Breast epithelium (tissue), 3 donors: Measurements from ENCODE around the gene LRGUK.

Experiments
- POLR2A ChIP-seq: fragments of 450-650 bp; IDR thresholded peaks from one replicate; pipeline ENCODE4 v1.6.1; 2016; ENCODE audit warnings: antibody characterized with exemption, mild to moderate bottlenecking, moderate library complexity
- TF ChIP-seq, protein P1 (sequence below), 3 donors: fragments of 450-650 bp; IDR thresholded peaks; one replicate each; pipeline ENCODE4 v1.5.1; 2016 to 2017; ENCODE audit warnings: antibody characterized with exemption in 3 of 3, mild to moderate bottlenecking in 3 of 3, moderate library complexity in 3 of 3

DNA sequence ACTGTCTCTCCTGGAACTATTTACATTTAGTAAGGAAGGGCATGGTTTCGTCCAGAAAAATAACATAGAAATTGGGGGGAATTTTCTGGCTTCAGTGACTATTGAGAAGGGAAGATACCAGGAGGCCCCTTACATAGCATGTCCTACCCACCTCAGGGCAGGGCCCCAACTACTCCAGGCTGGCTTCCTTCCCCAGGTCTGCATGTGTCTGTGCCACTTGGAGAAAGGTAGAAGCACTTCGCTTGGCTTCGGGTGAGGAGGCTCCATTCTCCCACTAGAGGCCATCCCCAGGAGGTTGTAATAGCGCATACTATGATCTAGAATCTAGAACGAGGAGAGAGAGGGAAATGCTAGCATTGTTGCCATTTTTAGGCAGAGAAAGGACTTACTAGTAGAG lies 14.7 kb downstream of the LRGUK start:
- TF ChIP-seq, protein P1, sequence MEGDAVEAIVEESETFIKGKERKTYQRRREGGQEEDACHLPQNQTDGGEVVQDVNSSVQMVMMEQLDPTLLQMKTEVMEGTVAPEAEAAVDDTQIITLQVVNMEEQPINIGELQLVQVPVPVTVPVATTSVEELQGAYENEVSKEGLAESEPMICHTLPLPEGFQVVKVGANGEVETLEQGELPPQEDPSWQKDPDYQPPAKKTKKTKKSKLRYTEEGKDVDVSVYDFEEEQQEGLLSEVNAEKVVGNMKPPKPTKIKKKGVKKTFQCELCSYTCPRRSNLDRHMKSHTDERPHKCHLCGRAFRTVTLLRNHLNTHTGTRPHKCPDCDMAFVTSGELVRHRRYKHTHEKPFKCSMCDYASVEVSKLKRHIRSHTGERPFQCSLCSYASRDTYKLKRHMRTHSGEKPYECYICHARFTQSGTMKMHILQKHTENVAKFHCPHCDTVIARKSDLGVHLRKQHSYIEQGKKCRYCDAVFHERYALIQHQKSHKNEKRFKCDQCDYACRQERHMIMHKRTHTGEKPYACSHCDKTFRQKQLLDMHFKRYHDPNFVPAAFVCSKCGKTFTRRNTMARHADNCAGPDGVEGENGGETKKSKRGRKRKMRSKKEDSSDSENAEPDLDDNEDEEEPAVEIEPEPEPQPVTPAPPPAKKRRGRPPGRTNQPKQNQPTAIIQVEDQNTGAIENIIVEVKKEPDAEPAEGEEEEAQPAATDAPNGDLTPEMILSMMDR (IDR thresholded peaks at IDR 0.05): no peak
- no peak for TF ChIP-seq POLR2A
